ENCODE measurements around the gene CLBA1.

The CLBA1 gene

GRCh38 chr14:104968541-104969401 is 16.8 kb upstream of the CLBA1 start:
- no peak for DNase-seq (ENCODE audit: low read depth)

DNA sequence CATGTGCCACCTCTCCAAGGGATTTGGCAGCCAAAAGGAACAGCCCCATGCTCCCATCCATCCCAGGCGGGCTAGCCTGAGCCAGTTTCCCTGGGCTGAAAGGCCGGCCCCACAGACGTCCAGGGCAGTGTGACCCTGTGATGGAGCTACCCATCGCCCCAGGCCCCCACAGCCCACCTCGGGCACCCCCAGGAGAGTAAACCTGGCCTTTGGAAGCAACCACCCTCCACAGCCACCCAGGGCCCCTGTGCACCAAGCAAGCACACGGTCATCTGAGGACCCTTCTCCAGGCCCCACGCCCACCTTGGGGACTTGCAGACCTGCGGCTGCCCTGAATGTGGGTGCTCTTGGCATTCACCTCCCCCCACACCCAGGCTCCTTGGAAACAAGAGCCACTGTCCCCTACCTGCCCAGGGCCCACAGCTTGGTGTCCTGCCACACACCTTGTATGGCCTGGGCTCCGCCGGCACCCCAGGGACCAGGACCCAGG is 15.8 kb upstream of the CLBA1 start:
- DNase-seq (ENCODE audit: low read depth) = no peak

DNA sequence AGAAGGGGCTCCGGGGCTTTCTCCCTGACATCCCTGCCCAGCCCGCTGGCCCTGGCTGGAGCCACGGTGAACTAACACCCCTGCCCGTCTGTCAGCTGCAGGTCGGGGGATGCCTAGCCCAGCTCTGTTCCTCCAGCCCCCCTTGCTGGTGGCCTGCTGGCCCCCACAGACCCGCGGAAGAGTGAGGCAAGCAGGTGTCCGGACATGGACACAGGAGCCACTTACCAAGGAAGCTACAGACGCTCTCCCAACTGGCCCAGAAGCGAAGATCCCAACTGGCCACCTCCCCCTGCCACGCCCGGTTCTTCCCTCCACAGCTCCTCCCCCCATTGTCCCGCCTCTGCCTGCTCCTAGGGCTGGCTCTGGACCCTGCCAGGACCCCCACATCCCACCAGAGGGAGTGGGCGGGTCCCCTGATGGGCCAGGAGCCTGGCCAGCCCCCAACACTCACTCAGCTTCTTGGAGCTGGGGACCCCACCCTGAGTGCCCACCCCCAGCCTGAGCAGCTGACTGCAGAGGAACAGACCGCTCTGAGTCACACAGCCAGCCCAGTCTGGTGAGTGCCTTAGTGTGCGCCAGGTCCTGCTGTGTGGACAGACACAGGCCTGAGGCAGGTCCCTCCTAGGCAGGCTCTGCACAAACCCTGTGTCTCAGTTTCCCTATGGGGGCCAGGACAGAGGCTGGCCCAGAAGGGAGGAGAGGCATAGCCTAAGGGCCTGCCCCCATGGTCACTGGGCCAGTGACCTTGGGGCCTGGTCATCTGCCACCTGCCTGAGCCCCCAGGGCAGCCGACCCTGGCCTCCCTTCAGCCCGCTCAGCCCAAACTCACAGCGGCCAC is 15.1 kb upstream of the CLBA1 start:
- no peak for DNase-seq (ENCODE audit: low read depth)

DNA sequence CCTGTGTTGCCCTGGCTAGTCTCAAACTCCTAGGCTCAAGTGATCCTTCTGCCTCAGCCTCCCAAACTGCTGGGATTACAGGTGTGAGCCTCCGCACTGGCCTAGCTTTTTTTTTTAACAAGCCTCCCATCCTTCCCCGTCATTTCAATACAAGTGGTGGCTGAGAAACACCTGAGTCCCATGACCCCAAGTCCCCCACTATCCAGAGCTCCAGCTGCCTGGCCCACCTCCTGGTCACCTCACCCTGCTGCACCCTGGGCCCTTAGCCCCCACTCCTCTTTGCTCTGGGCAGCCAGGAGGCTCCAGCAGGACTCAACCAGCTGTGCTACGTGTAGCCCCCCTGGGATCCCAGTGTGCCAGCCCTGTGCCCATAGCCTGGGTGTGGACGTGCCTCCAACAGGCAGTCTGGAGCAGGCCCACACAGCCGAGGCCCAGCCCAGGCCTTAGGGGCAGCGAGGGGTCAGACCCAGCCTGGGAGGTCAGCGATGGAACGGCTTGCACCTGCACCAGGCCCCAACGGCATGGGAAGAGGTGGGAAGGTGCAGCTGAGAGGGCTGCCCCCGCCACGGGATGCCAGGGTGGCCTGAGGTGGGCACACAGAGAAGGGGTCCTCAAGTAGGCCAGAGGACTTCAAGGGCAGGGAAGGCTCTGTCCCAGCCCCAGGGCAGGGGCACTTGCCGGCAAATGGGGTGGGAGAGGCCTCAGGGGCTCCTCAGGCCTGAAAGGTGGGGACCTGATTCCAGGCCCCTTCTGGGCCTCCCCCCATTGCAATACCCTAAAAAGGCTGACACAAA is 13.9 kb upstream of the CLBA1 start:
- DNase-seq (ENCODE audit: low read depth) = no peak

GRCh38 chr14:104972301-104973134 is 13.1 kb upstream of the CLBA1 start:
- no peak for DNase-seq (ENCODE audit: low read depth)

DNA sequence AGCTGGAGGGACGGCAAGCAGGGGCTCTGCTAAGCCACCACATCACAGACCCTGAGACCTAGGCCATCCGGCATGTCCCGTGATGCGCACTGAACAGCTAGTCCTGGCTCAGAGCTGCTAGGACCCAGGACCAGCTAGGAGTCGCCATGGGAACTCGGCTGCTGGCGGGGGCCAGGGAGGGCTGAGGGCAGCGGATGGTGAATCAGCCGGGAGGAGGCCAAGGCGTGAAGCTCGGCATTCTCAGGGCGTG is 12.5 kb upstream of the CLBA1 start:
- no peak for DNase-seq (ENCODE audit: low read depth)

GRCh38 chr14:104973385-104974145 is 12.0 kb upstream of the CLBA1 start:
- DNase-seq (ENCODE audit: low read depth) = no peak

DNA sequence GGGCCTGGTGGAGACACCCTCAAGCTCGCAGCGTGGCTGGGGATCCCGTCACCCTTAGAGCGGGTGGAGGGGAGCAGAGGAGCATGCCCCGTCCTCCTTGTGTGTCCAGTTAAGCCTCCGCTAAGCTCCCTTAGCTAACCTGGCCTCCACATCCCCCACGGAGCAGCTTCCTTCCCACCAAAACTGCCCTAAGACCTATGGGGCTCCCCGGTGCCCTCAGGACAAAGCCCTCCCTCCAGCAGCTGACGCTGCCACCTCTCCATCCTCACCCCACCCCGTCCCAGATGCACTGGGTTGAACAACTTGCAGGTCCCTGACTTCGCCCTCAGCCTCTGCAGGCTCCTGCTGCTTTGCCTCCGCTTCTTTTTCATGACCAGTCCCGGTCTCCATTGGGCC is 11.4 kb upstream of the CLBA1 start:
- DNase-seq (ENCODE audit: low read depth) = no peak

DNA sequence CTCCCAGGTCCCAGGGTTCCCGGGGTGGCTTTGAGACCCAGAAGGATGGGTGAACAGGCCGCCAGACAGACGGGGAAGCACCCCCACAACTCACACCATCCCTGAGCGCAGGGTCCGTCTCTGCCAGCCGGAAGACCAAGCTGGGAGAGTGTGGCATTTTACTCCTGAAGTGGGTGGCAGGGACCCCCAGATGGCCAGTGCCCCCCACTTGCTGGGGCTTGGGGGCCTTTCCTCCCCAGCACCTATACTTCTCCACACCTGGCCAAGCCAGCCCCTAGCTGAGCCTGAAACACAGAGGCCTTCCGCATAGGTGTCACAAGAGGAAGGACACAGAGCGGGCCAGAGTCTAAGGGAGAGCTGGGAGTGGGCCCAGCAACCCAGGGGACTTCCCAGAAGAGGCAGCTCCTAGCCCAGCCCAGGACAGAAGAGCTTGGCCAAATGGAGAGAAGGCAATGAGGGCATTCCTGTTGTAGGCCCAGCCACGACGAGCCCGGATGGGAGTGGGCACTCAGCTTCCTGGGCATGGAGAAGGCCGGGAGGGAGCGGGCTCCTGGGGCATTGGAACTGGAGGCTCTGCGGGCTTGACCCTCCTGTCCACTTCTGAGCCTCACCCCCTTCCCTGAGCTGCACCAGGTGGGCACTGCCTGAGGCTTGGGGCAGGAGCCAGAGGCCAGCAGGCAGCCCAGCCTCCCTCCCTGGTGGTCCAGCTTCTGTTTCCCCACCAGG is 10.8 kb upstream of the CLBA1 start:
- DNase-seq (ENCODE audit: low read depth) = no peak

GRCh38 chr14:104975481-104976197 is 9.9 kb upstream of the CLBA1 start:
- no peak for DNase-seq (ENCODE audit: low read depth)

- DNase-seq (ENCODE audit: low read depth) = peak; percentile 77
Observed at GRCh38 chr14:104976198-104977007, 9.2 kb upstream of the CLBA1 start.

- DNase-seq (ENCODE audit: low read depth) = no peak
Observed at GRCh38 chr14:104977008-104977680, 8.4 kb upstream of the CLBA1 start.

DNA sequence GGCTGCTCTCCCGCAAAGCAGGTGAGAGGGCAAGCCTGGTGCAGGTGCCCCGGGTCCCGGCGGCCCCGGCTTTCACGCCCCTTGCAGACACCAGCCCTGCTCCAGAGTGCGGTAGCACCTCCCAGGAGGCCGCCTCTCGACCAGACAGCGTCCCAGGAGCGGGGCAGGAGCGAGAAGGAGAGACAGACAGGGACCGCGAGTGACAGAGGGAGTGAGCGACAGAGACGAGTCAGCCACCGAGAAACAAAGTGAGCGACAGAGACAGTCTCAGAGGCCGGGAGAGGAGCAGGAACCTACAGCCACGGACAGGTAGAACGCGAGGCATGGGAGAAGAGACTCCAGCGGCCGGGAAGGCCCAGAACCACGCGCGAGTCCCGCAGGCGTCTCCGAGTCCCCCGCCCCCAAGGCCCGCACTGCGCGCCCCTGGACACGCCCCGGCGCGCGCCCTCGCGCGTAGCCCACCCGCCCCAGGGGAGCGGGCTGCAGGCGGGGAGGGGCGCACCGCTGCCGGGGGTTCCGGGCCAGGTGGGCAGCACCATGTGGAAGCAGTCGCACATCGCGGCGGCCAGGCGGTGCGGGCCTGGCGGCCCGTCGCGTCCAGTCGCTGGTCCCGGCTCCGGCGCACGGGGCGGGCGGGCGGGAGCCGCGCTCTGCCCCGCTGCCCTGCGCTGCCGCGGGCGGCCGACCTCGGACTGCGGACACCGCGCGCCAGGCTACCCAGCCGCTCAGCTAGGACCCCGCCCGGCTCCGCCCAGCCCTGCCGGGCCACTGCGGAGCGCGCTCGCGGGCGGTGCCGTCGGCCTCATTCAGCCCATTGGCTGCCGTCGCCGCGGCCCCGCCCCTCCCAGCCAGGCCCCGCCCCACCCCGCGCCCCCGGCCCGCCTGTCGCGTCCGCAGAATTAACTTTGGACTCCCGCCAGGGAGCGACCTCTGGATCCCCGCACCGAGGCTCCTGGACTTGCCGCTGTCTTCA is 7.6 kb upstream of the CLBA1 start, which contains the start of gene AHNAK2:
TSS of gene AHNAK2 (minus strand) at position 694 of the 973 bp plus-strand sequence. CDS start at position 557, 137 bp downstream.
- peak; percentile 25 for DNase-seq (ENCODE audit: low read depth)

- no peak for DNase-seq (ENCODE audit: low read depth)
Observed at GRCh38 chr14:104978746-104979691, 6.6 kb upstream of the CLBA1 start.
